ENCODE data around the gene C10orf105. TPM values are rescaled to one million over a fixed set of nuclear protein-coding genes. Genes with fewer than 3 reads are reported as not detected.

C10orf105 gene
- total and polyA plus RNA-seq, 2 of the 13 experiments (the other 11 are each of a cell fraction or from before 2014, with no cell fraction given), result not detected

- TF ChIP-seq RFX1 (IDR thresholded peaks at IDR 0.05) (no peak), ZNF720 (CRISPR knock-in tag; IDR thresholded peaks at IDR 0.05) (no peak), USF2 (IDR thresholded peaks at IDR 0.05; ENCODE audit: low read depth, low read length) (no peak), USF2 (CRISPR knock-in tag; IDR thresholded peaks at IDR 0.05; ENCODE audit: borderline replicate concordance) (no peak), BRD4 (CRISPR knock-in tag; IDR thresholded peaks at IDR 0.05) (no peak), ZNF75D (CRISPR knock-in tag; IDR thresholded peaks at IDR 0.05; ENCODE audit: borderline replicate concordance) (no peak), ZBTB37 (CRISPR knock-in tag; IDR thresholded peaks at IDR 0.05) (no peak), PBX2 (CRISPR knock-in tag; IDR thresholded peaks at IDR 0.05) (no peak), HHEX (CRISPR knock-in tag; IDR thresholded peaks at IDR 0.05) (no peak), DRAP1 (CRISPR knock-in tag; IDR thresholded peaks at IDR 0.05) (no peak), AFF4 (CRISPR knock-in tag; IDR thresholded peaks at IDR 0.05) (no peak)
- DNase-seq (ENCODE audit: low spot score) (no peak), ATAC-seq (no peak), FAIRE-seq (no peak)
- Histone ChIP-seq H3K36me3 (replicated peaks in 1 of 2; ENCODE audit: control insufficient read depth in 1 of 2, insufficient read depth in 2 of 2, low read length in 2 of 2) (no peaks in the 10 kb centered on the region), H3K4me1 (ENCODE audit: insufficient read depth, low read length) (no peaks in the 10 kb centered on the region), H3K27ac (ENCODE audit: extremely low read length, insufficient read depth, low read length) (no peak overlapping the region), H2AFZ (ENCODE audit: low read length) (no peak overlapping the region), H3K9me3 (ENCODE audit: low read length) (no peaks in the 10 kb centered on the region), H3K27me3 (ENCODE audit: control insufficient read depth in 1 of 2, insufficient read depth in 2 of 2, low read length in 2 of 2) (peaks cover 4 to 13% of the 10 kb centered on the region in 2 experiments; a peak in 4 of 5 replicates), H3K79me2 (ENCODE audit: insufficient read depth, low read length) (no peaks in the 10 kb centered on the region), H3K9ac (ENCODE audit: insufficient read depth, low read depth, low read length) (no peak overlapping the region), H4K20me1 (ENCODE audit: insufficient read depth, low read length) (no peaks in the 10 kb centered on the region), H3K4me3 (replicated peaks in 1 of 3; ENCODE audit: insufficient read depth in 1 of 3, low read depth in 2 of 3, low read length in 3 of 3) (no peak overlapping the region), H3K4me2 (ENCODE audit: low read depth, low read length) (no peak overlapping the region)
- intact Hi-C loops (cut with micrococcal nuclease; ENCODE audit: unreplicated experiment), result no loop called here
- no TSS peak for BruUV-seq (replicated peaks)
- 14% methylated on average over 5 of the region's 9 CpGs for WGBS (ENCODE audit: low lambda C conversion rate)
- in situ Hi-C loops (cut with HindIII; ENCODE audit: extremely low pct_ligation_motif_present, low pct_unique_long_range_greater_than_20kb), result no loop called here
- CTCF ChIA-PET (ENCODE audit: low intra/inter-chr PET ratio, low total read pairs), result no interaction called here
- POLR2A ChIA-PET, result no interaction called here
These were observed 32.1 kb downstream of the C10orf105 start for GRCh38 chr10:71687480-71687879.
